GM12865 (cell line): ENCODE data around the gene CAPN2.

Experiments used
- DNase-seq: peaks from one replicate; pipeline ENCODE4 v3.0.0; 2010; ENCODE audit warnings: low read depth
- H3K4me3 ChIP-seq: 2 replicates; pipeline ENCODE4 v1.5.1; 2011; ENCODE audit warnings: mild to moderate bottlenecking, low read depth, low read length, control low read depth
- TF ChIP-seq, protein P1 (sequence below): IDR thresholded peaks from 2 replicates; pipeline ENCODE4 v1.5.1; 2011; ENCODE audit warnings: low read length, control low read depth, low read depth, inconsistent platforms; ENCODE audit not compliant: insufficient read depth; ENCODE audit errors: missing control alignments

Gene CAPN2

DNA sequence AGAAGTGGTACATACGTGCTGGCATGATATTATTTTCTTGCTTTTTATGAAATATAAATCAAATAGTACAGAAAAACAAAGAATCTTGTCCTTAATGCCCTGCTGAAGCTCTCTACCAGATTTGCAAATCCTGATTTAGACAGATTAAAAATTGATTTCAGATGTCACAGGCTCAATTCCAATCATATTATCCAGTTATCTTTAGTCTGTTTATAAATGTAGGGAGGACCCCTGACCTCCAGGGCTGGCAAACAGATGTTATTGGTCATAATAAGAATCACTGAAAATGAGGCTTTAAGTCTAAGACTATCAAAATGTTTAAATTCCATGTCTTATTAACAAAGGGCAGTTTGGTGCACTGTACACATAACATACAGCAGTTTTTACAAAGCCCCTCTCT lies 71.3 kb downstream of the CAPN2 start:
- no peak for DNase-seq
- H3K4me3 ChIP-seq, result no peak overlapping the region
- TF ChIP-seq, protein P1, sequence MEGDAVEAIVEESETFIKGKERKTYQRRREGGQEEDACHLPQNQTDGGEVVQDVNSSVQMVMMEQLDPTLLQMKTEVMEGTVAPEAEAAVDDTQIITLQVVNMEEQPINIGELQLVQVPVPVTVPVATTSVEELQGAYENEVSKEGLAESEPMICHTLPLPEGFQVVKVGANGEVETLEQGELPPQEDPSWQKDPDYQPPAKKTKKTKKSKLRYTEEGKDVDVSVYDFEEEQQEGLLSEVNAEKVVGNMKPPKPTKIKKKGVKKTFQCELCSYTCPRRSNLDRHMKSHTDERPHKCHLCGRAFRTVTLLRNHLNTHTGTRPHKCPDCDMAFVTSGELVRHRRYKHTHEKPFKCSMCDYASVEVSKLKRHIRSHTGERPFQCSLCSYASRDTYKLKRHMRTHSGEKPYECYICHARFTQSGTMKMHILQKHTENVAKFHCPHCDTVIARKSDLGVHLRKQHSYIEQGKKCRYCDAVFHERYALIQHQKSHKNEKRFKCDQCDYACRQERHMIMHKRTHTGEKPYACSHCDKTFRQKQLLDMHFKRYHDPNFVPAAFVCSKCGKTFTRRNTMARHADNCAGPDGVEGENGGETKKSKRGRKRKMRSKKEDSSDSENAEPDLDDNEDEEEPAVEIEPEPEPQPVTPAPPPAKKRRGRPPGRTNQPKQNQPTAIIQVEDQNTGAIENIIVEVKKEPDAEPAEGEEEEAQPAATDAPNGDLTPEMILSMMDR, result no peak

DNA sequence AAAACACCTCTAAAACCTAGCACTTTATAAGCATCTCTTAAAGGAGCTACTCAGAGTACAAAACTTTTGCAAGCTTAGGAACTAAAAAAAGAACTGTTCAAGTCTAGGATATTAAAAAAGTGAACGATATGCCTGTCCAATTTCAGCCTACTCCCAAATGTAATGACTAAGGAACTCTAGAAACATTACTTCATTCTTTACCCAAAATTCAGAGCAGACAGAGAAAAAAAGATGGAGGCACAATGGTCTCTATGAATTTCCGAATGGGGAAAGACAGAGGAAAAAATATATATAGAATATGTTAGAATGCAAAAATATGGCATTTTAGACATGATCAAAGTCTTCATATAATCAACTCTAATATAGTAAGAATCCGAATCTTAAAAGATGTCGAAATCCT lies 72.2 kb downstream of the CAPN2 start:
- TF ChIP-seq, protein P1, result no peak
- DNase-seq, result no peak
- H3K4me3 ChIP-seq, result no peak overlapping the region

DNA sequence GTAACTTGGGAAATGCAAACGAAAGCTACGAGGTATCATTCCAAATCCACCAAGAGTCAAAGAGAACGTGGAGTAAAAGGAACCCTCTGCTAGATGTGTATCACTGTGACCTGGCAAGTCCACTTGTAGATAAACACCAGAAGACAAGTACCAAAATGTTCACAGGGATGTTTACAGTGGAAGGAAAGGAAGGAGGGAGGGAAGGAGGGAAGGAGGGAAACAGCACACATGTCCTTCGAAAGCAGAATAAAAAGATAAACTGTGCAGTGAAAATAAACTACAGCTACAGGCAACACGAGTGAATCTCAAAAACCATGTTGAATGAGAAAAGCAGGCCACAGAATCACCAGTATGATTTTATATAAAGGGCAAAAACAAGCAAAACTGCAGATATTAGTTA lies 73.5 kb downstream of the CAPN2 start:
- no peak for DNase-seq
- TF ChIP-seq, protein P1, result no peak
- H3K4me3 ChIP-seq, result no peak overlapping the region

DNA sequence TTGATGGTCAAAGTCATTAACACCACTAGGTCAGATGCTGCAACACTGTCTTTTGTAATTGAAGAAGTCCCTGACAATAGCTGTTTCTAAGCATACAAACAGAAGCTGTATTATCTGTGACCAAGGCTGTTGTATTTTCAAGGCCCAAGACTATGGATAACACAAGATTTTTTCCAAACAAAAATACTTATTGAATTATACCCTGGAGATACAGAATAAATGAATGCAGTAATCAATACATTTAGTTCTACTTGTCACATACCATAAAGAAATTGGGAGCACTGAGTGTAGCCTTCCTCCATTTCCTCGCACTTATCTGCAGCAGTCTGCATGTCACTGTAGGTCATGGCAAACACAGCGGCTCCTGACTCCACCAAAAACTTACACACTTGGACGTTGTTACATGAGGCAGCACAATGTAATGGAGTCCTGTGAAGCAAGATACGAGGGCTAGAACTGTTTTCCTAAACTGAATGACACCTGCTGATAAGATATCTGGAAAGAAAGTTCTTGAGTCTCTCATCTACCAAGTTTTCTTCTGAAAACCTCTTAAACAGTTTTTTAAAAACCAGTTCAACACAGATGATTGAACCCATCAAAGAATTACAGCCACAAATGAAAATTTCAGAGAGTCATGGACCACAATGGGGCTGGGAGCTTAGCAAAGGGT lies 76.5 kb downstream of the CAPN2 start:
- TF ChIP-seq, protein P1, result no peak

DNA sequence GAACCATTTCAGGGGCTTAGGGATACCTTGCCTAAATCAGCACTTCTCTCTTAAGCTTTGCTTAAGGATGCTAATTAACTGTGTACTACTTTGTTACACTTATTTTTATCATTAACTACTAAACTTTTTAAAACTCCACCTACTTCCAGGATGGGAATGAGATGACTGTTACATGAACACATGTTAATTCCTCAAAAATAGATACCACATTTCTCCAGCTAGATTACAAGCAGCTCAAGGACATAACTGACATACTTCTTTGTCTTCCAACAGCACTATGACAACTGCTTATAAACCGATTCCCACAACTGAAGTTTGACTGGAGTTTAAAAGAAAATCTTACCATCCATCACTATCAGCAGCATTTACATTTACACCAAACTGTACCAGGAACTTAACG lies 79.7 kb downstream of the CAPN2 start:
- no peak overlapping the region for H3K4me3 ChIP-seq
- TF ChIP-seq, protein P1, result no peak
- DNase-seq, result no peak

More for the DNA sequence above, 76.5 kb downstream of the CAPN2 start:
- H3K4me3 ChIP-seq, result no peak overlapping the region
- no peak for DNase-seq

DNA sequence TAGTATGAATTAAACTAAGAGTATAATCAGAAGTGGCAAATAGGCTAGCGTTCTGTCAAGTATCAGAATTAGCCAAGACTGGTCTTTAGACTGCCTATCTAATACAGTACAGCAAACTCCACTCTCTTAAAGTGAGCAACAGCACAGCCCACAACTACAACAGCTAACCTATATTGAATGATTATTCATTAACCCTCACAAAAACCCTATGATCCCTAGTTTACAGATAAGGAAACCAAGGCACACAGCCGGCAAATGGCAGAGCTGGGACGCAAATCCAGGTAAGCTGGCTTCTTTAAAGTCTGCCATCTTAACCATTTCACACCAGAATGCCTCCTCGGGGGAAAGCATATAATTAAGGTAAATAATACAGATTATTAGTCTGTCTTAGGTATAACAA lies 81.4 kb downstream of the CAPN2 start:
- TF ChIP-seq, protein P1, result no peak
- DNase-seq, result no peak
- H3K4me3 ChIP-seq, result no peak overlapping the region
